Activated CD8-positive, alpha-beta T cell treated with anti-CD3 and anti-CD28 coated beads, Interleukin-2, amount 10 ng/mL, durations not matched to agents 7 days and 5 days (primary cell): ENCODE measurements around the gene TMEM132C. TPM values are rescaled to one million over a fixed set of nuclear protein-coding genes. Genes with fewer than 3 reads are reported as not detected.

Experiments used
- ATAC-seq: fragments of 150-1000 bp; cut with Tn5 transposase; one replicate; pipeline ENCODE4 v1.10.0; 2021; ENCODE audit warnings: moderate library complexity
- CTCF ChIA-PET: fragments of 350-600 bp; sonication (Branson Sonifier 250); formaldehyde crosslinking; loops from one replicate; lab custom pipeline; 2021; ENCODE audit warnings: antibody characterized with exemption; lab: Charles Lee
- POLR2A ChIA-PET: fragments of 350-600 bp; sonication (Branson Sonifier 250); formaldehyde crosslinking; loops from one replicate; lab custom pipeline; 2021; ENCODE audit warnings: antibody characterized with exemption; lab: Charles Lee
- DNase-seq: peaks from one replicate; pipeline ENCODE4 v3.0.0-alpha.2; 2020
- H3K27ac Mint-ChIP-seq: one replicate; pipeline ENCODE4 v1.8.0; 2021; ENCODE audit warnings: mild to moderate bottlenecking, mixed read lengths
- H3K27me3 Mint-ChIP-seq: one replicate; pipeline ENCODE4 v1.8.0; 2021; ENCODE audit warnings: low read depth, mixed read lengths
- H3K36me3 Mint-ChIP-seq: one replicate; pipeline ENCODE4 v1.8.0; 2021; ENCODE audit warnings: low read depth, mixed read lengths
- H3K4me1 Mint-ChIP-seq: one replicate; pipeline ENCODE4 v1.8.0; 2021; ENCODE audit warnings: low read depth, mixed read lengths
- H3K4me3 Mint-ChIP-seq: one replicate; pipeline ENCODE4 v1.8.0; 2021; ENCODE audit warnings: mild to moderate bottlenecking, mixed read lengths
- H3K9me3 Mint-ChIP-seq: one replicate; pipeline ENCODE4 v1.8.0; 2022; ENCODE audit warnings: mixed read lengths; ENCODE audit not compliant: insufficient read depth
- total RNA-seq, 2 experiments: library from RNA; stranded (reverse); gene quantifications; one replicate each; pipeline ENCODE4 v1.2.3, GENCODE V29; 2021

The TMEM132C gene
- total RNA-seq, 2 experiments from 2014 or later = not detected

GRCh38 chr12:128643155-128643554, 376.2 kb downstream of the TMEM132C start:
- CTCF ChIA-PET = no interaction called here
- Mint-ChIP-seq H3K9me3 (no peaks in the 10 kb centered on the region), H3K36me3 (no peaks in the 10 kb centered on the region), H3K4me3 (no peak overlapping the region), H3K27me3 (no peaks in the 10 kb centered on the region), H3K27ac (no peak overlapping the region), H3K4me1 (no peaks in the 10 kb centered on the region)
- no peak for DNase-seq
- ATAC-seq = no peak
- POLR2A ChIA-PET = no interaction called here

- Mint-ChIP-seq H3K4me1 (no peaks in the 10 kb centered on the region), H3K9me3 (no peaks in the 10 kb centered on the region), H3K4me3 (no peak overlapping the region), H3K27me3 (no peaks in the 10 kb centered on the region), H3K36me3 (no peaks in the 10 kb centered on the region), H3K27ac (no peak overlapping the region)
- POLR2A ChIA-PET = no interaction called here
- DNase-seq (peak; percentile 35), ATAC-seq (no peak)
- CTCF ChIA-PET = interaction anchor here (1.2 kb wide), 1 partner anchor 9 kb away, joined by 3 read pairs; no protein-coding TSS in a partner anchor
Measured at GRCh38 chr12:128644664-128645296, 377.8 kb downstream of the TMEM132C start.

GRCh38 chr12:128649902-128650301, 382.9 kb downstream of the TMEM132C start:
- no peaks in the 10 kb centered on the region for H3K4me1 Mint-ChIP-seq
- ATAC-seq = no peak
- H3K4me3 Mint-ChIP-seq = no peak overlapping the region
- no peaks in the 10 kb centered on the region for H3K27me3 Mint-ChIP-seq
- no peaks in the 10 kb centered on the region for H3K9me3 Mint-ChIP-seq
- no peak overlapping the region for H3K27ac Mint-ChIP-seq
- ChIA-PET CTCF (no interaction called here), POLR2A (no interaction called here)
- no peak for DNase-seq
- H3K36me3 Mint-ChIP-seq = no peaks in the 10 kb centered on the region

GRCh38 chr12:128652136-128652751, 385.3 kb downstream of the TMEM132C start:
- no peaks in the 10 kb centered on the region for H3K36me3 Mint-ChIP-seq
- ChIA-PET POLR2A (no interaction called here), CTCF (no interaction called here)
- no peak overlapping the region for H3K27ac Mint-ChIP-seq
- H3K4me1 Mint-ChIP-seq = no peaks in the 10 kb centered on the region
- DNase-seq (no peak), ATAC-seq (no peak)
- H3K9me3 Mint-ChIP-seq = no peaks in the 10 kb centered on the region
- no peaks in the 10 kb centered on the region for H3K27me3 Mint-ChIP-seq
- H3K4me3 Mint-ChIP-seq = no peak overlapping the region

GRCh38 chr12:128654468-128654867, 387.5 kb downstream of the TMEM132C start:
- H3K27me3 Mint-ChIP-seq = no peaks in the 10 kb centered on the region
- H3K9me3 Mint-ChIP-seq = no peaks in the 10 kb centered on the region
- H3K27ac Mint-ChIP-seq = no peak overlapping the region
- H3K4me3 Mint-ChIP-seq = no peak overlapping the region
- ATAC-seq = no peak
- CTCF ChIA-PET = no interaction called here
- no peaks in the 10 kb centered on the region for H3K4me1 Mint-ChIP-seq
- DNase-seq = no peak
- POLR2A ChIA-PET = no interaction called here
- no peaks in the 10 kb centered on the region for H3K36me3 Mint-ChIP-seq

GRCh38 chr12:128657378-128657777, 390.4 kb downstream of the TMEM132C start:
- H3K36me3 Mint-ChIP-seq = no peaks in the 10 kb centered on the region
- ChIA-PET CTCF (no interaction called here), POLR2A (no interaction called here)
- H3K9me3 Mint-ChIP-seq = no peaks in the 10 kb centered on the region
- ATAC-seq = no peak
- H3K27me3 Mint-ChIP-seq = no peaks in the 10 kb centered on the region
- DNase-seq = no peak
- H3K27ac Mint-ChIP-seq = no peak overlapping the region
- no peak overlapping the region for H3K4me3 Mint-ChIP-seq
- no peaks in the 10 kb centered on the region for H3K4me1 Mint-ChIP-seq

GRCh38 chr12:128660532-128661225, 393.7 kb downstream of the TMEM132C start:
- Mint-ChIP-seq H3K27ac (no peak overlapping the region), H3K9me3 (no peaks in the 10 kb centered on the region), H3K27me3 (no peaks in the 10 kb centered on the region), H3K4me1 (no peaks in the 10 kb centered on the region), H3K4me3 (no peak overlapping the region), H3K36me3 (no peaks in the 10 kb centered on the region)
- DNase-seq (no peak), ATAC-seq (no peak)
- CTCF ChIA-PET = no interaction called here
- POLR2A ChIA-PET = no interaction called here

GRCh38 chr12:128661226-128661569, 394.2 kb downstream of the TMEM132C start:
- ATAC-seq (no peak), DNase-seq (no peak)
- Mint-ChIP-seq H3K27me3 (no peaks in the 10 kb centered on the region), H3K36me3 (no peaks in the 10 kb centered on the region), H3K27ac (no peak overlapping the region), H3K9me3 (no peaks in the 10 kb centered on the region), H3K4me1 (no peaks in the 10 kb centered on the region), H3K4me3 (no peak overlapping the region)
- ChIA-PET CTCF (no interaction called here), POLR2A (no interaction called here)

- no peaks in the 10 kb centered on the region for H3K36me3 Mint-ChIP-seq
- no peak overlapping the region for H3K4me3 Mint-ChIP-seq
- peaks cover 2% of the 10 kb centered on the region for H3K9me3 Mint-ChIP-seq
- no peak overlapping the region for H3K27ac Mint-ChIP-seq
- ATAC-seq (no peak), DNase-seq (no peak)
- H3K27me3 Mint-ChIP-seq = no peaks in the 10 kb centered on the region
- ChIA-PET POLR2A (no interaction called here), CTCF (no interaction called here)
- no peaks in the 10 kb centered on the region for H3K4me1 Mint-ChIP-seq
Measured at GRCh38 chr12:128662101-128662500, 395.1 kb downstream of the TMEM132C start.

GRCh38 chr12:128664501-128664900, 397.5 kb downstream of the TMEM132C start:
- no peak for ATAC-seq
- POLR2A ChIA-PET = no interaction called here

GRCh38 chr12:128667193-128667592, 400.2 kb downstream of the TMEM132C start:
- Mint-ChIP-seq H3K36me3 (no peaks in the 10 kb centered on the region), H3K4me1 (no peaks in the 10 kb centered on the region), H3K4me3 (no peak overlapping the region), H3K27ac (no peak overlapping the region), H3K9me3 (peaks cover 8% of the 10 kb centered on the region), H3K27me3 (no peaks in the 10 kb centered on the region)
- ATAC-seq (no peak), DNase-seq (no peak)
- ChIA-PET CTCF (no interaction called here), POLR2A (no interaction called here)

More at GRCh38 chr12:128664501-128664900, 397.5 kb downstream of the TMEM132C start:
- CTCF ChIA-PET = no interaction called here
- Mint-ChIP-seq H3K36me3 (no peaks in the 10 kb centered on the region), H3K4me3 (no peak overlapping the region), H3K4me1 (no peaks in the 10 kb centered on the region), H3K27ac (no peak overlapping the region), H3K27me3 (no peaks in the 10 kb centered on the region), H3K9me3 (peaks cover 8% of the 10 kb centered on the region)
- DNase-seq = no peak

GRCh38 chr12:128671528-128672042, 404.6 kb downstream of the TMEM132C start:
- Mint-ChIP-seq H3K27ac (no peak overlapping the region), H3K9me3 (peaks cover 8% of the 10 kb centered on the region), H3K27me3 (no peaks in the 10 kb centered on the region), H3K4me3 (no peak overlapping the region), H3K36me3 (no peaks in the 10 kb centered on the region), H3K4me1 (no peaks in the 10 kb centered on the region)
- ChIA-PET CTCF (no interaction called here), POLR2A (no interaction called here)
- DNase-seq (no peak), ATAC-seq (no peak)
